BLaER1 (cell line): Measurements from ENCODE around the gene ARHGEF38.

ENCODE experiments used
- H3K27ac ChIP-seq: shearing (Covaris generic); formaldehyde crosslinking; 2 replicates; pipeline ENCODE4 v1.8.1; 2022
- H3K27me3 ChIP-seq: shearing (Covaris generic); formaldehyde crosslinking; 2 replicates; pipeline ENCODE4 v1.8.1; 2022
- H3K36me3 ChIP-seq: shearing (Covaris generic); formaldehyde crosslinking; 2 replicates; pipeline ENCODE4 v1.8.1; 2022
- H3K4me1 ChIP-seq: shearing (Covaris generic); formaldehyde crosslinking; 2 replicates; pipeline ENCODE4 v1.8.1; 2022
- H3K4me2 ChIP-seq: shearing (Covaris generic); formaldehyde crosslinking; 2 replicates; pipeline ENCODE4 v1.8.1; 2022
- H3K4me3 ChIP-seq: shearing (Covaris generic); formaldehyde crosslinking; 2 replicates; pipeline ENCODE4 v1.8.1; 2022
- H3K9ac ChIP-seq: shearing (Covaris generic); formaldehyde crosslinking; 2 replicates; pipeline ENCODE4 v1.8.1; 2022
- H3K9me3 ChIP-seq: shearing (Covaris generic); formaldehyde crosslinking; 2 replicates; pipeline ENCODE4 v1.8.1; 2022
- H4K20me1 ChIP-seq: shearing (Covaris generic); formaldehyde crosslinking; 2 replicates; pipeline ENCODE4 v1.8.1; 2022
- Cebpa-rat ChIP-seq: shearing (Covaris generic); IDR thresholded peaks from 2 replicates; pipeline ENCODE4 v1.8.1; 2022

ARHGEF38 gene

GRCh38 chr4:105551965-105552746, at the start of gene ARHGEF38:
ARHGEF38 (plus strand) TSS chr4:105552620; CDS start chr4:105552766, 146 bp downstream.
- Histone ChIP-seq H4K20me1 (no peaks in the 10 kb centered on the region), H3K4me2 (no peak within 1 kb of the TSS), H3K4me3 (no peak within 1 kb of the TSS), H3K27ac (no peak within 1 kb of the TSS), H3K4me1 (no peaks in the 10 kb centered on the region), H3K27me3 (no peaks in the 10 kb centered on the region), H3K36me3 (no peaks in the 10 kb centered on the region), H3K9ac (no peak within 1 kb of the TSS), H3K9me3 (no peaks in the 10 kb centered on the region)
- no peak for TF ChIP-seq Cebpa-rat

GRCh38 chr4:105503484-105503883, 48.9 kb upstream of the ARHGEF38 start:
- H3K36me3 ChIP-seq, result no peaks in the 10 kb centered on the region
- no peak overlapping the region for H3K9ac ChIP-seq
- H3K27me3 ChIP-seq, result no peaks in the 10 kb centered on the region
- H4K20me1 ChIP-seq, result no peaks in the 10 kb centered on the region
- no peak overlapping the region for H3K27ac ChIP-seq
- TF ChIP-seq Cebpa-rat, result no peak
- H3K9me3 ChIP-seq, result peaks cover 7% of the 10 kb centered on the region; the same call in 1 of the 2 replicates
- no peak overlapping the region for H3K4me3 ChIP-seq
- H3K4me2 ChIP-seq, result no peak overlapping the region
- no peaks in the 10 kb centered on the region for H3K4me1 ChIP-seq

GRCh38 chr4:105504744-105505143, 47.7 kb upstream of the ARHGEF38 start:
- Histone ChIP-seq H4K20me1 (no peaks in the 10 kb centered on the region), H3K9ac (no peak overlapping the region), H3K27me3 (no peaks in the 10 kb centered on the region), H3K4me2 (no peak overlapping the region), H3K27ac (no peak overlapping the region), H3K4me3 (no peak overlapping the region), H3K9me3 (peaks cover 7% of the 10 kb centered on the region; the same call in 1 of the 2 replicates), H3K4me1 (no peaks in the 10 kb centered on the region), H3K36me3 (no peaks in the 10 kb centered on the region)
- TF ChIP-seq Cebpa-rat, result no peak

- Histone ChIP-seq H3K4me3 (no peak overlapping the region), H3K9ac (no peak overlapping the region), H3K27ac (no peak overlapping the region), H3K4me1 (no peaks in the 10 kb centered on the region), H4K20me1 (no peaks in the 10 kb centered on the region), H3K9me3 (no peaks in the 10 kb centered on the region), H3K36me3 (no peaks in the 10 kb centered on the region), H3K4me2 (no peak overlapping the region), H3K27me3 (no peaks in the 10 kb centered on the region)
- no peak for TF ChIP-seq Cebpa-rat
Observed at GRCh38 chr4:105509291-105509690, 43.1 kb upstream of the ARHGEF38 start.

GRCh38 chr4:105509714-105510113, 42.7 kb upstream of the ARHGEF38 start:
- Histone ChIP-seq H3K36me3 (no peaks in the 10 kb centered on the region), H3K9me3 (no peaks in the 10 kb centered on the region), H3K27ac (no peak overlapping the region), H3K27me3 (no peaks in the 10 kb centered on the region), H3K4me1 (no peaks in the 10 kb centered on the region), H3K9ac (no peak overlapping the region), H4K20me1 (no peaks in the 10 kb centered on the region), H3K4me2 (no peak overlapping the region), H3K4me3 (no peak overlapping the region)
- no peak for TF ChIP-seq Cebpa-rat

GRCh38 chr4:105510245-105510644, 42.2 kb upstream of the ARHGEF38 start:
- no peaks in the 10 kb centered on the region for H3K4me1 ChIP-seq
- H4K20me1 ChIP-seq, result no peaks in the 10 kb centered on the region
- H3K36me3 ChIP-seq, result no peaks in the 10 kb centered on the region
- TF ChIP-seq Cebpa-rat, result no peak
- no peak overlapping the region for H3K4me3 ChIP-seq
- no peaks in the 10 kb centered on the region for H3K9me3 ChIP-seq
- no peaks in the 10 kb centered on the region for H3K27me3 ChIP-seq
- H3K27ac ChIP-seq, result no peak overlapping the region
- H3K9ac ChIP-seq, result no peak overlapping the region
- H3K4me2 ChIP-seq, result no peak overlapping the region

- H3K36me3 ChIP-seq, result no peaks in the 10 kb centered on the region
- H3K27ac ChIP-seq, result no peak overlapping the region
- no peak overlapping the region for H3K4me3 ChIP-seq
- TF ChIP-seq Cebpa-rat, result no peak
- no peaks in the 10 kb centered on the region for H3K27me3 ChIP-seq
- H3K9me3 ChIP-seq, result no peaks in the 10 kb centered on the region
- H3K4me2 ChIP-seq, result no peak overlapping the region
- no peaks in the 10 kb centered on the region for H4K20me1 ChIP-seq
- no peak overlapping the region for H3K9ac ChIP-seq
- H3K4me1 ChIP-seq, result no peaks in the 10 kb centered on the region
Observed at GRCh38 chr4:105520819-105521790, 31.3 kb upstream of the ARHGEF38 start.

DNA sequence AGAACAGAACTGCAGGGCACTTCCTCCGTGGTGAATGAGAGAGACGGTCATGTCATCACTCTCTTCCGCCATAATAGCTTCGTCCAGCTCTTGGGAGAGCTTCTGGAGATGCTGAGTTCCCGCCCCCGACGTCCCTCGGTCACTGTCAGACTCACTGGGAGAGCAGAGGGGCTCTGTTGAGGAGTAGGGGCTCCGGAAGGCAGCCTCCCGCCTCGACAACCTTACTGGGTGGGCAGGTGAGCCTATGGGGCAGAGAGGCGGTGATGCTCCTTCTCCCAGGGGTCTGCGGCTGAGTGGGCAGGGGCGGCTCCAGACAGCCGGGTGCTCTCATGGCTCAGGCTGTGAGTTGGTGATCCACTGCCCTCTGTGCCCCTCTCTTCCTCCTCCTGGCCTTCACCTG, 25.8 kb upstream of the ARHGEF38 start:
- Histone ChIP-seq H3K9me3 (no peaks in the 10 kb centered on the region), H3K27ac (no peak overlapping the region), H3K9ac (no peak overlapping the region), H3K4me3 (no peak overlapping the region), H3K36me3 (no peaks in the 10 kb centered on the region), H3K27me3 (no peaks in the 10 kb centered on the region), H4K20me1 (no peaks in the 10 kb centered on the region), H3K4me2 (no peak overlapping the region), H3K4me1 (no peaks in the 10 kb centered on the region)
- TF ChIP-seq Cebpa-rat, result no peak

DNA sequence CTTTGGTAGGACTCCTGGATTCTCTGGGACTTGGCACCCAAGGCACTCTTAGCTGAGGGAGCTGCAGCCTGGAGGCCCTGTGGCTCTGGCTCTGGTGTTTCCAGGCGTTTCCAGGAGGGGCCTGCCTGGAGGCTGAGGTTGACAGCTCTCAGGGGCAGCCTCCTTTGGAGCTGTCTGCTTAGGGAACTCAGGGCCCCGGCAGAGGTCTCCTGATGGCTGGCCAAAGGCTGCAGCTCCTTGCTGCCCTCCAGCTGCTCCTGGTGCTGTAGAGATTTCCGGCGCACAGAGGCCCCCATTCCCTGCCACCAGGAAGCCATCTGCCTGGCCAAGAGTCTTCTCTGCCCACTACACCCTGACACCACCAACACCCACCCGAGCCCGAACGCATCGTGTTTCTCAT, 25.3 kb upstream of the ARHGEF38 start:
- no peak for TF ChIP-seq Cebpa-rat
- H3K36me3 ChIP-seq, result no peaks in the 10 kb centered on the region
- no peaks in the 10 kb centered on the region for H3K27me3 ChIP-seq
- H3K9ac ChIP-seq, result no peak overlapping the region
- H3K4me3 ChIP-seq, result no peak overlapping the region
- no peaks in the 10 kb centered on the region for H3K9me3 ChIP-seq
- H3K4me1 ChIP-seq, result no peaks in the 10 kb centered on the region
- no peak overlapping the region for H3K27ac ChIP-seq
- H3K4me2 ChIP-seq, result no peak overlapping the region
- no peaks in the 10 kb centered on the region for H4K20me1 ChIP-seq

- H3K4me1 ChIP-seq, result no peaks in the 10 kb centered on the region
- no peak overlapping the region for H3K27ac ChIP-seq
- H3K4me2 ChIP-seq, result no peak overlapping the region
- TF ChIP-seq Cebpa-rat, result no peak
- H4K20me1 ChIP-seq, result no peaks in the 10 kb centered on the region
- H3K9me3 ChIP-seq, result no peaks in the 10 kb centered on the region
- no peak overlapping the region for H3K9ac ChIP-seq
- H3K36me3 ChIP-seq, result no peaks in the 10 kb centered on the region
- H3K27me3 ChIP-seq, result no peaks in the 10 kb centered on the region
- H3K4me3 ChIP-seq, result no peak overlapping the region
Observed at GRCh38 chr4:105536601-105537000, 15.8 kb upstream of the ARHGEF38 start.
